ENCODE data around the gene PLA2G12B.

DNA sequence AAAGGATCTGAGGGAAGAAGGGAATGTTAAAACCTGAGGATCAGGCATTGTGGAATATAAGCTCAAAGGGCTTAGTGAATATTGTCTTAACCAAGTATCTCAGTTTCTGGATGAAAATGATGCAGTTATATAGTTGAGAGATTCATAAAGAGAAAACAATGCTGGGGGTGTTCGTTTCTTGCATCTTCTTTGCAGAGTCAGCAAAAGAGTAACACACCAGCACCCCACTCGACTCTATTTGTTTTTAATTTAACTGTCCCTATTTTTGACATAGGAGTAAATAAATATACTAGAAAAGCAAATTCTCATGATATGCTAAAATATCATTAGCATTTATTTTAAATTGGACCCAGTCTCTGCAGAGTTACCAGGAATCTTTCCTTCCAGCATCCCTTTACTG lies 68.7 kb downstream of the PLA2G12B start:
- TF ChIP-seq, protein P1, sequence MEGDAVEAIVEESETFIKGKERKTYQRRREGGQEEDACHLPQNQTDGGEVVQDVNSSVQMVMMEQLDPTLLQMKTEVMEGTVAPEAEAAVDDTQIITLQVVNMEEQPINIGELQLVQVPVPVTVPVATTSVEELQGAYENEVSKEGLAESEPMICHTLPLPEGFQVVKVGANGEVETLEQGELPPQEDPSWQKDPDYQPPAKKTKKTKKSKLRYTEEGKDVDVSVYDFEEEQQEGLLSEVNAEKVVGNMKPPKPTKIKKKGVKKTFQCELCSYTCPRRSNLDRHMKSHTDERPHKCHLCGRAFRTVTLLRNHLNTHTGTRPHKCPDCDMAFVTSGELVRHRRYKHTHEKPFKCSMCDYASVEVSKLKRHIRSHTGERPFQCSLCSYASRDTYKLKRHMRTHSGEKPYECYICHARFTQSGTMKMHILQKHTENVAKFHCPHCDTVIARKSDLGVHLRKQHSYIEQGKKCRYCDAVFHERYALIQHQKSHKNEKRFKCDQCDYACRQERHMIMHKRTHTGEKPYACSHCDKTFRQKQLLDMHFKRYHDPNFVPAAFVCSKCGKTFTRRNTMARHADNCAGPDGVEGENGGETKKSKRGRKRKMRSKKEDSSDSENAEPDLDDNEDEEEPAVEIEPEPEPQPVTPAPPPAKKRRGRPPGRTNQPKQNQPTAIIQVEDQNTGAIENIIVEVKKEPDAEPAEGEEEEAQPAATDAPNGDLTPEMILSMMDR (IDR thresholded peaks at IDR 0.05; ENCODE audit: low read depth, low read length, missing input control) = no peak
- TF ChIP-seq JUND (IDR thresholded peaks at IDR 0.05) (no peak), RAD21 (IDR thresholded peaks at IDR 0.05) (no peak), SP1 (IDR thresholded peaks at IDR 0.05) (no peak), GABPA (IDR thresholded peaks at IDR 0.05 in 1 of 2, conservative IDR thresholded peaks at IDR 0.05 in 1 of 2) (no peak)
- TF ChIP-seq, protein P2, sequence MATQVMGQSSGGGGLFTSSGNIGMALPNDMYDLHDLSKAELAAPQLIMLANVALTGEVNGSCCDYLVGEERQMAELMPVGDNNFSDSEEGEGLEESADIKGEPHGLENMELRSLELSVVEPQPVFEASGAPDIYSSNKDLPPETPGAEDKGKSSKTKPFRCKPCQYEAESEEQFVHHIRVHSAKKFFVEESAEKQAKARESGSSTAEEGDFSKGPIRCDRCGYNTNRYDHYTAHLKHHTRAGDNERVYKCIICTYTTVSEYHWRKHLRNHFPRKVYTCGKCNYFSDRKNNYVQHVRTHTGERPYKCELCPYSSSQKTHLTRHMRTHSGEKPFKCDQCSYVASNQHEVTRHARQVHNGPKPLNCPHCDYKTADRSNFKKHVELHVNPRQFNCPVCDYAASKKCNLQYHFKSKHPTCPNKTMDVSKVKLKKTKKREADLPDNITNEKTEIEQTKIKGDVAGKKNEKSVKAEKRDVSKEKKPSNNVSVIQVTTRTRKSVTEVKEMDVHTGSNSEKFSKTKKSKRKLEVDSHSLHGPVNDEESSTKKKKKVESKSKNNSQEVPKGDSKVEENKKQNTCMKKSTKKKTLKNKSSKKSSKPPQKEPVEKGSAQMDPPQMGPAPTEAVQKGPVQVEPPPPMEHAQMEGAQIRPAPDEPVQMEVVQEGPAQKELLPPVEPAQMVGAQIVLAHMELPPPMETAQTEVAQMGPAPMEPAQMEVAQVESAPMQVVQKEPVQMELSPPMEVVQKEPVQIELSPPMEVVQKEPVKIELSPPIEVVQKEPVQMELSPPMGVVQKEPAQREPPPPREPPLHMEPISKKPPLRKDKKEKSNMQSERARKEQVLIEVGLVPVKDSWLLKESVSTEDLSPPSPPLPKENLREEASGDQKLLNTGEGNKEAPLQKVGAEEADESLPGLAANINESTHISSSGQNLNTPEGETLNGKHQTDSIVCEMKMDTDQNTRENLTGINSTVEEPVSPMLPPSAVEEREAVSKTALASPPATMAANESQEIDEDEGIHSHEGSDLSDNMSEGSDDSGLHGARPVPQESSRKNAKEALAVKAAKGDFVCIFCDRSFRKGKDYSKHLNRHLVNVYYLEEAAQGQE (IDR thresholded peaks at IDR 0.05) = no peak
- TF ChIP-seq, protein P3, sequence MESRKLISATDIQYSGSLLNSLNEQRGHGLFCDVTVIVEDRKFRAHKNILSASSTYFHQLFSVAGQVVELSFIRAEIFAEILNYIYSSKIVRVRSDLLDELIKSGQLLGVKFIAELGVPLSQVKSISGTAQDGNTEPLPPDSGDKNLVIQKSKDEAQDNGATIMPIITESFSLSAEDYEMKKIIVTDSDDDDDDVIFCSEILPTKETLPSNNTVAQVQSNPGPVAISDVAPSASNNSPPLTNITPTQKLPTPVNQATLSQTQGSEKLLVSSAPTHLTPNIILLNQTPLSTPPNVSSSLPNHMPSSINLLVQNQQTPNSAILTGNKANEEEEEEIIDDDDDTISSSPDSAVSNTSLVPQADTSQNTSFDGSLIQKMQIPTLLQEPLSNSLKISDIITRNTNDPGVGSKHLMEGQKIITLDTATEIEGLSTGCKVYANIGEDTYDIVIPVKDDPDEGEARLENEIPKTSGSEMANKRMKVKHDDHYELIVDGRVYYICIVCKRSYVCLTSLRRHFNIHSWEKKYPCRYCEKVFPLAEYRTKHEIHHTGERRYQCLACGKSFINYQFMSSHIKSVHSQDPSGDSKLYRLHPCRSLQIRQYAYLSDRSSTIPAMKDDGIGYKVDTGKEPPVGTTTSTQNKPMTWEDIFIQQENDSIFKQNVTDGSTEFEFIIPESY (IDR thresholded peaks at IDR 0.05) = no peak
- TF ChIP-seq, protein P4, sequence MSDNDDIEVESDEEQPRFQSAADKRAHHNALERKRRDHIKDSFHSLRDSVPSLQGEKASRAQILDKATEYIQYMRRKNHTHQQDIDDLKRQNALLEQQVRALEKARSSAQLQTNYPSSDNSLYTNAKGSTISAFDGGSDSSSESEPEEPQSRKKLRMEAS (IDR thresholded peaks at IDR 0.05) = no peak
- TF ChIP-seq, protein P5, sequence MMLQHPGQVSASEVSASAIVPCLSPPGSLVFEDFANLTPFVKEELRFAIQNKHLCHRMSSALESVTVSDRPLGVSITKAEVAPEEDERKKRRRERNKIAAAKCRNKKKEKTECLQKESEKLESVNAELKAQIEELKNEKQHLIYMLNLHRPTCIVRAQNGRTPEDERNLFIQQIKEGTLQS (IDR thresholded peaks at IDR 0.05) = no peak
